VCaP (cell line): Measurements from ENCODE around the gene L1TD1.
"Not testable (repeated sequence)": the region's sequence is repeated elsewhere in the genome, so short reads cannot be mapped to it uniquely, and the experiment has no call there.

Experiments used
- H3K27ac ChIP-seq: fragments of 450-650 bp; 2 replicates; pipeline ENCODE4 v1.5.1; 2017
- TF ChIP-seq, protein P1 (sequence below): fragments of 450-650 bp; conservative IDR thresholded peaks from 2 replicates; pipeline ENCODE4 v1.5.1; 2017; ENCODE audit warnings: mild to moderate bottlenecking, moderate library complexity

The L1TD1 gene, protein sequence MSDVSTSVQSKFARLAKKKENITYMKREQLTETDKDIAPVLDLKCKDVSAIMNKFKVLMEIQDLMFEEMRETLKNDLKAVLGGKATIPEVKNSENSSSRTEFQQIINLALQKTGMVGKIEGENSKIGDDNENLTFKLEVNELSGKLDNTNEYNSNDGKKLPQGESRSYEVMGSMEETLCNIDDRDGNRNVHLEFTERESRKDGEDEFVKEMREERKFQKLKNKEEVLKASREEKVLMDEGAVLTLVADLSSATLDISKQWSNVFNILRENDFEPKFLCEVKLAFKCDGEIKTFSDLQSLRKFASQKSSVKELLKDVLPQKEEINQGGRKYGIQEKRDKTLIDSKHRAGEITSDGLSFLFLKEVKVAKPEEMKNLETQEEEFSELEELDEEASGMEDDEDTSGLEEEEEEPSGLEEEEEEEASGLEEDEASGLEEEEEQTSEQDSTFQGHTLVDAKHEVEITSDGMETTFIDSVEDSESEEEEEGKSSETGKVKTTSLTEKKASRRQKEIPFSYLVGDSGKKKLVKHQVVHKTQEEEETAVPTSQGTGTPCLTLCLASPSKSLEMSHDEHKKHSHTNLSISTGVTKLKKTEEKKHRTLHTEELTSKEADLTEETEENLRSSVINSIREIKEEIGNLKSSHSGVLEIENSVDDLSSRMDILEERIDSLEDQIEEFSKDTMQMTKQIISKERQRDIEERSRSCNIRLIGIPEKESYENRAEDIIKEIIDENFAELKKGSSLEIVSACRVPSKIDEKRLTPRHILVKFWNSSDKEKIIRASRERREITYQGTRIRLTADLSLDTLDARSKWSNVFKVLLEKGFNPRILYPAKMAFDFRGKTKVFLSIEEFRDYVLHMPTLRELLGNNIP

DNA sequence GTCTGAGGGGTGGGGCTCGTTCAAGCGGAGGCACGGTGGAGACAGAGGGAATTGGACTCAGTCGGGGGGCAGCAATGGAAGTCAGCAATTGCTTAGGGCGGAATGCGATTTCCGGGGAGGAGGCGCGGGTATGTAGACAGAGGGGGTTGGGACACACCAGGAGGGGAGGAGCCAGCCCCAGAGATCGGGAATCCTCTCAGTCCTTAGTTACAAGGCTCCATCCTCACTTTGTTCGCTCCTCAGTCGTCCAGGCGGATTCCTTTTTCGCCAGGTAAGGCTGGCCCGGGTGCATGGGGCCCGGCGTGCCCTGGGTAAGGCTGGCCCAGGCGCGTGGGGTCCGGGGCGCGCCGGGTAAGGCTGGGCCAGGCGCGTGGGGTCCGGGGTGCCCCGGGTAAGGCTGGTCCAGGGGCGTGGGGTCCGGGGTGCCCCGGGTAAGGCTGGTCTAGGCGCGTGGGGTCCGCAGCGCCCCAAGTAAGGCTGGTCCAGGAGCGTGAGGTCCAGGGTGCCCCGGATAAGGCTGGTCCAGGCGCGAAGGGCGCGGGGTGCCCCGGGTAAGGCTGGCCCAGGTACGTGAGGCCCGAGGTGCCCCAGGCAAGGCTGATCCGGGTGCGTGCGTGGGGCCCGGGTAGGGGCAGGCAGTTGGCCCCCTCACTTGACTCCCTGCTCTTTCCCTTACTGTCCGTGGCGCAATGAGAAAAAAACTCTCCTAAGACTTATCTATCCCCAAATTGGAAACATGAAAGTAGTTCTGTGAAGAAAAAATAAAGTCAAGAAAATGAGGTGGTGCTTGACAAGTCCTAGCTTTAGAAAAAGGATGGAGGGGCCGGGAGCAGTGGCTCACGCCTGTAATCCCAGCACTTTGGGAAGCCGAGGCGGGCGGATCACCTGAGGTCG lies at the start of gene L1TD1:
TSS of gene L1TD1 (plus strand) at position 199 of the 894 bp plus-strand sequence. CDS start 11,780 bp downstream, outside the sequence.
- no peak within 1 kb of the TSS for H3K27ac ChIP-seq

DNA sequence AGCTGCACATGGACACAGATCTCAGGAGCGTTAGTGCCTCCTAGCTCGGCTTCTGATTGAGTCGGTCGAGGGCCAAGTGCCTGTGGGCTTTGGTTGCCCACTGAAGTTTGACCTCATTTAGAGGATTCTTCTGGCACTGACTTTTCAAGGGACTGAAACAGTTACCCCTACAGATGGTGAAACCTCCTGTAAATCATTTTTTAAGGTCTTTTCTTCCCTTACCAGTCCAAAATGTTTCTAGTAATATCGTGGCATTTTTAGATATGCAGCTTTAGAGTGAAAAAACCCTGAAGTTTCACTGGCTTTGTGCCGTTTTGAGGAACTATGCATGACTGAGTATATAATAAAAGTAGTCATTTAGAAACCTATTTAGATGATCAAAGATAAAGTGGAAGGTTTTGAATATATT lies 34.7 kb upstream of the L1TD1 start:
- TF ChIP-seq, protein P1, sequence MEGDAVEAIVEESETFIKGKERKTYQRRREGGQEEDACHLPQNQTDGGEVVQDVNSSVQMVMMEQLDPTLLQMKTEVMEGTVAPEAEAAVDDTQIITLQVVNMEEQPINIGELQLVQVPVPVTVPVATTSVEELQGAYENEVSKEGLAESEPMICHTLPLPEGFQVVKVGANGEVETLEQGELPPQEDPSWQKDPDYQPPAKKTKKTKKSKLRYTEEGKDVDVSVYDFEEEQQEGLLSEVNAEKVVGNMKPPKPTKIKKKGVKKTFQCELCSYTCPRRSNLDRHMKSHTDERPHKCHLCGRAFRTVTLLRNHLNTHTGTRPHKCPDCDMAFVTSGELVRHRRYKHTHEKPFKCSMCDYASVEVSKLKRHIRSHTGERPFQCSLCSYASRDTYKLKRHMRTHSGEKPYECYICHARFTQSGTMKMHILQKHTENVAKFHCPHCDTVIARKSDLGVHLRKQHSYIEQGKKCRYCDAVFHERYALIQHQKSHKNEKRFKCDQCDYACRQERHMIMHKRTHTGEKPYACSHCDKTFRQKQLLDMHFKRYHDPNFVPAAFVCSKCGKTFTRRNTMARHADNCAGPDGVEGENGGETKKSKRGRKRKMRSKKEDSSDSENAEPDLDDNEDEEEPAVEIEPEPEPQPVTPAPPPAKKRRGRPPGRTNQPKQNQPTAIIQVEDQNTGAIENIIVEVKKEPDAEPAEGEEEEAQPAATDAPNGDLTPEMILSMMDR, result no peak
- no peak overlapping the region for H3K27ac ChIP-seq

More for the DNA sequence above, at the start of gene L1TD1:
- TF ChIP-seq, protein P1, result no peak

DNA sequence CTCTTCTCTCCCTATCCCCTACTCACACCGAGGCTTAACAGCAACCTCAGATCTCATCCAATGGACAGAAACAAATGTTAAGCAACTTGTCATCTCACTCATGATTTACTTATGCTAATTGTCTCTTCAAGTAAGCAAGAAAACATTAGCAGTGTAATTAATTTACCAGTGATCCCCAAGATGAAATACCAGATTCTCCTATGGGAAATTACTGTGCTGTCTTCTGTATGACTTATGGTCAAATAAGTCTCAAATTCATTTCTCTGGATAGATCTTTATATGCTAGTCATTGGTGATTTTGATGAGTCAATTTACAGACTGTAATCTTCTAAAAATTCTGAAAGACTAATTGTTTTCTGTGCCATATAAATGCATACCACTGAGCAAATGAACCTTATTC lies 32.9 kb upstream of the L1TD1 start:
- TF ChIP-seq, protein P1, result no peak
- no peak overlapping the region for H3K27ac ChIP-seq

DNA sequence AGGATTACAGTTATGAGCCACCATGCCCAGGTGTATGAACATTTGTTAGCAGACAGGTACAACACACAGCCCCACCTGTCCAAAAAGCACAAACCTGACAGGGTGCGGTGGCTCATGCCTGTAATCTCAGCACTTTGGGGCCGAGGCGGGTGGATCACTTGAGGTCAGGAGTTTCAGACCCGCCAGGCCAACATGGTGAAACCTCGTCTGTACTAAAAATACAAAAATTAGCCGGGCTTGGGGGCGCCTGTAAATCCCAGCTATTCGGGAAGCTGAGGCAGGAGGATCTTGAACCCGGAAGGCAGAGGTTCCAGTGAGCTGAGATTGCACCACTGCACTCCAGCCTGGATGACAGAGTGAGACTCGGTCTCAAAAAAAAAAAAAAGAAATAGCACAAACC lies 24.3 kb upstream of the L1TD1 start:
- H3K27ac ChIP-seq, result not testable (repeated sequence)

DNA sequence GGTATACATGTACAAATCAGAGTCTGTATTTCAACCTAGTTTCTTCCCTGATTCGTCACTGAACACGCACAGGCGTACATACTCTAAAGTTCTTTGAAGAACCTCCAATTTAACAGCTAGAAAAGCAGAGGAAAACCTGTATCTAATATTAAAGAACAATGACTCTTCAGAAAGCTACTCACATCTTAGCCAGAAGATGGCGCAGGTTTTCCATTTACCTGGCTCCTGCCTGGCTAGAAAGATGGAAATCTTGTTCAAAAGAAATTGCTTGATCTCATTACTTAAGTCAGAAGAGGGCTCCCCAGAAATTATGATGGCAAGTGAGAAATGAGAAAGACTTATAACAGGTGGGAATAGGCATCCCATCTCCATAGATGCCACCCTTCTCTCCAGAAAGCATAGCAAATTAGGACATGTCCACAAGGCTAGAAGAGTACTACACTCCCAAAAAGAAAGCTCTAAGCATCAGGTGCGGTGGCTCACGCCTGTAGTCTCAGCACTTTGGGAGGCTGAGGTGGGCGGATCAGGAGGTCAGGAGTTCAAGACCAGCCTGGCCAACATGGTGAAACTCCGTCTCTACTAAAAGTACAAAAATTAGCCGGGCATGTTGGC lies 19.0 kb upstream of the L1TD1 start:
- no peak overlapping the region for H3K27ac ChIP-seq
- TF ChIP-seq, protein P1, result peak; percentile 87

DNA sequence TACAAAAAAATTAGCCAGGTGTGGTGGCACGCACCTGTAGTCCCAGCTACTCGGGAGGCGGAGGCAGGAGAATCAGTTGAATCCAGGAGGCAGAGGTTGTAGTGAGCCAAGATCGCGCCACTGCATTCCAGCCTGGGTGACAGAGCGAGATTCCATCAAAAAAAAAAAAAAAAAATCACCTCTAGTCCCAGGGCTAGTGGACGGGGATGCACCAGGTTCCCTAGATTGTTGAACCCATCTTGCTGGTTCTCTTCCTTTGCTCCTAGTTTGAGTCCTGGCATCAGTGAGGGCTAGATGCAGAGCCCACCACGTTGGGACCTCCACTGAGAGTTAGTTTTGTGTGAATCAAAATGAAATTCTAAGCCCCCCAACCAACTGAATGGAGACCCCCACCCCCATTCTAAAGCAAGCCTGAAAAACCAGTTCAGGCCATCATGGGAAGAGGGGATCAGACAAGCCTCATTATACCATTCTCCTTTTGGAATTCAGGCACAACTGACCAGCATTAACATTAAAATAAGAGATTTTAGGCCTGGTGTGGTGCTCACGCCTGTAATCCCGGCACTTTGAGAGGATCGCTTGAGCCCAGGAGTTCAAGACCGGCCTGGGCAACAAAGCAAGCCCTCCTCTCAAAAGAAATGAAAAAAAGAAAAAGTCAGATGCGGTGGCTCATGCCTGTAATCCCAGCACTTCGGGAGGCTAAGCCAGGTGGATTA lies 17.9 kb upstream of the L1TD1 start:
- no peak overlapping the region for H3K27ac ChIP-seq
- TF ChIP-seq, protein P1, result no peak

DNA sequence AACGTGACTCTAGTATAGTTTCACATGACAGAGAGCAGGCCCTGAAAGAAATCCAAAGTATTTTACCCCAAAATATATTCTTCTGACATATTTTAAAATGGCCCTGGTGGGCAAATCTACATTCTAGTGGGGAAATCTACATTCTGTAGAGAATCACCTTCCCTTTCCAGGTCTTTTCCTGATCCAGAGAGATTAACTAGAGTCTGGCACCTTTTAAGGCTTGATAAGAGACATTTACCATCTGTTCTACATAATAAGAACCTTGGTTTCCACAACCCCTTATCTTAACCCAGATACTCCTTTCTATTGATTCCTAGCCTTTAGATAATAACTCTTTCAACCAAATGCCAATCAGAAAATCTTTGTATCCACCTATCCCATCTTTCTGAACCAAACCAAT lies 17.0 kb upstream of the L1TD1 start:
- no peak overlapping the region for H3K27ac ChIP-seq
- TF ChIP-seq, protein P1, result no peak
